Stomach (tissue), 9 donors: Measurements from ENCODE around the gene KIRREL1. TPM values are rescaled to one million over a fixed set of nuclear protein-coding genes. Genes with fewer than 3 reads are reported as not detected.
A peak's percentile ranks its signal among the peaks of the same experiment; 100 is the strongest.

Source experiments
- DNase-seq, 2 donors: peaks; one replicate each; pipeline versions ENCODE4 v3.0.0 to v3.0.0-alpha.2; 2013 to 2019
- H3K27ac ChIP-seq, 5 donors: fragments of 200-600 bp in 4 of 5; sonication (generic) in 4 of 5; one replicate each; pipeline ENCODE4 v1.5.1; 2013 to 2019; ENCODE audit warnings: mild to moderate bottlenecking in 1 of 5, moderate library complexity in 1 of 5
- H3K27me3 ChIP-seq, 3 donors: fragments of 200-600 bp; sonication (generic); one replicate each; pipeline ENCODE4 v1.5.1; 2017 to 2019; ENCODE audit warnings: mixed run types in 1 of 3
- H3K36me3 ChIP-seq, 4 donors: fragments of 200-600 bp; sonication (generic); 1 replicate in 3 of 4; 2 replicates in 1 of 4; pipeline ENCODE4 v1.5.1; 2016 to 2019
- H3K4me1 ChIP-seq, 4 donors: fragments of 200-600 bp; sonication (generic); one replicate each; pipeline ENCODE4 v1.5.1; 2016 to 2019
- H3K4me3 ChIP-seq, 4 donors: fragments of 200-600 bp; sonication (generic) in 3 of 4; one replicate each; pipeline ENCODE4 v1.5.1; 2016 to 2019; ENCODE audit warnings: mild to moderate bottlenecking in 1 of 4
- H3K9me3 ChIP-seq, 4 donors: fragments of 200-600 bp; sonication (generic); one replicate each; pipeline ENCODE4 v1.5.1; 2016 to 2019
- EP300 ChIP-seq: sonication (generic); formaldehyde crosslinking; IDR thresholded peaks from one replicate; pipeline ENCODE4 v1.6.1; 2017; ENCODE audit warnings: antibody characterized with exemption
- POLR2A ChIP-seq, 4 donors: fragments of 450-650 bp; IDR thresholded peaks; one replicate each; pipeline ENCODE4 v1.6.1; 2016; ENCODE audit warnings: antibody characterized with exemption in 4 of 4, control low read depth in 2 of 4, mild to moderate bottlenecking in 1 of 4, moderate library complexity in 1 of 4
- POLR2AphosphoS5 ChIP-seq, 3 donors: sonication (generic); formaldehyde crosslinking; IDR thresholded peaks; one replicate each; pipeline ENCODE4 v1.6.1; 2016; ENCODE audit warnings: antibody characterized with exemption in 3 of 3
- WGBS, 5 donors: extraction: QIAGEN DNeasy Blood & Tissue Kit in 3 of 5; methylation state at CpG; one replicate each; pipeline versions ENCODE4 v1.1.5 to v1.1.7; 2013 to 2018; 5-methylcytosine and 5-hydroxymethylcytosine counted together
- intact Hi-C: fragments of 100-400 bp; cut with DNase I; formaldehyde crosslinking; loops from one replicate; pipeline ENCODE4 v1.15.1; 2023; ENCODE audit warnings: low total_unique reads
- polyA plus RNA-seq, 3 donors: library from polyadenylated mRNA; stranded (reverse); fragments of 200-250 nt; gene quantifications; one replicate each; pipeline ENCODE4 v1.2.3, GENCODE V29; 2013
- total RNA-seq, 5 donors: library from RNA; depleted of rRNA; stranded (reverse); fragments of >200 nt; gene quantifications; one replicate each; pipeline versions ENCODE4 v1.1.0 to v1.2.3, GENCODE V29; 2014 to 2016
- TF ChIP-seq, protein P1 (sequence below), 7 experiments: fragments of 450-650 bp in 4 of 7; fragments of 200-600 bp in 3 of 7; sonication (generic) in 3 of 7; IDR thresholded peaks; one replicate each; pipeline ENCODE4 v1.5.1; 2016 to 2019; ENCODE audit warnings: antibody characterized with exemption in 7 of 7, control low read depth in 2 of 7, mild to moderate bottlenecking in 1 of 7
- donor health status: healthy with polysubstance abuse.
- donor health status: Bipolar disorder and iron deficiency.
- donor health status: healthy.

Gene KIRREL1
- total and polyA plus RNA-seq, 8 donors, result 2.8 to 27.9 (median 4.2) TPM

DNA sequence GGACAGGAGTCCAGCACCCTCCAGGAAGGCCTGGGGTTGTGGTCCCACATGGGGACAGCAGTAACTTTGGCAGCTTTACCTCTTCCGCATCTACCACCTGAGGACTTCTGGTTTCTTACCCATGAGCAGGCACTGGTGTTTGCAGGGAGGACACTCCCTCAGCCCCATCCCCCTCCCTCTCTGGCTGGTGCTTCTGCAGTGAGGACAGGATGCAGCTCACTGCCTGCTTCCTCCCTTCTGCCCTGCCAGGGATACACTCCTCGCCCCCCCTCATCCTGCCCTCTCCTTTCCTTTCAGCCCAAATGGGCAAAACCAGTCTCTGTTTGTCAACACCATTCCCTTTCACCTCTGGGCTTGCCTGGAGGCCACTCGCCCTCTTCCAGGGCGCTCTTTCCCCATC, 62.4 kb downstream of the KIRREL1 start:
- H3K36me3 ChIP-seq, result peaks cover 0 to 3% (median 0%) of the 10 kb centered on the region in 4 donors
- H3K4me1 ChIP-seq, result peaks cover 0 to 15% (median 12%) of the 10 kb centered on the region in 4 donors
- TF ChIP-seq POLR2A (IDR thresholded peaks at IDR 0.05), result no peak
- no peak for TF ChIP-seq POLR2AphosphoS5 (IDR thresholded peaks at IDR 0.05)
- TF ChIP-seq, protein P1, sequence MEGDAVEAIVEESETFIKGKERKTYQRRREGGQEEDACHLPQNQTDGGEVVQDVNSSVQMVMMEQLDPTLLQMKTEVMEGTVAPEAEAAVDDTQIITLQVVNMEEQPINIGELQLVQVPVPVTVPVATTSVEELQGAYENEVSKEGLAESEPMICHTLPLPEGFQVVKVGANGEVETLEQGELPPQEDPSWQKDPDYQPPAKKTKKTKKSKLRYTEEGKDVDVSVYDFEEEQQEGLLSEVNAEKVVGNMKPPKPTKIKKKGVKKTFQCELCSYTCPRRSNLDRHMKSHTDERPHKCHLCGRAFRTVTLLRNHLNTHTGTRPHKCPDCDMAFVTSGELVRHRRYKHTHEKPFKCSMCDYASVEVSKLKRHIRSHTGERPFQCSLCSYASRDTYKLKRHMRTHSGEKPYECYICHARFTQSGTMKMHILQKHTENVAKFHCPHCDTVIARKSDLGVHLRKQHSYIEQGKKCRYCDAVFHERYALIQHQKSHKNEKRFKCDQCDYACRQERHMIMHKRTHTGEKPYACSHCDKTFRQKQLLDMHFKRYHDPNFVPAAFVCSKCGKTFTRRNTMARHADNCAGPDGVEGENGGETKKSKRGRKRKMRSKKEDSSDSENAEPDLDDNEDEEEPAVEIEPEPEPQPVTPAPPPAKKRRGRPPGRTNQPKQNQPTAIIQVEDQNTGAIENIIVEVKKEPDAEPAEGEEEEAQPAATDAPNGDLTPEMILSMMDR (IDR thresholded peaks at IDR 0.05), result no peak
- no peak for TF ChIP-seq EP300
- DNase-seq, result peak in 1 of 2 donors; percentile 63
- no peaks in the 10 kb centered on the region for H3K9me3 ChIP-seq
- WGBS, 5 donors, result 56 to 73% (median 65%) methylated on average over 4 of the region's 4 CpGs
- H3K27me3 ChIP-seq, result no peaks in the 10 kb centered on the region
- no peak overlapping the region for H3K4me3 ChIP-seq
- intact Hi-C loops, result no loop called here
- H3K27ac ChIP-seq, result no peak overlapping the region

DNA sequence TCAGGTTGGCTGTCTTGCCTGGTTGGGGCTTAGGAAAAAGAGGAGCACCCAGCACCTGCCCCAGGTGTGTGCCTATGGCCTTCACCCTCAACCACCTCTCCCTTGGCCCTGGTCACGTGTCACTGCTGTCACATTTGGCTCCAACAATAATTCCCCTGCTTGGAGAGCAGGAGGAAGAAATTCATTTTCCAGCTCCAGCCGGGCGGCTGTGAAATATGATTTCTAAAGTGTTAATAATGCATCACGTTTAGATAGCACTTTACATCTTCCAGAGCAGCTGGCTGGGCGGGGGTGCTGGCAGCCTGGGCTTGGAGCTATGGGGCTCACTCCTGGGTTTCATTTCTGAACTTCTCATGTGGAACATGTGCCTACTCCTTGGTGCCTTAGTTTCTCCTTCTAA, 63.1 kb downstream of the KIRREL1 start:
- Histone ChIP-seq H3K4me3 (no peak overlapping the region), H3K36me3 (no peaks in the 10 kb centered on the region), H3K27me3 (no peaks in the 10 kb centered on the region), H3K9me3 (no peaks in the 10 kb centered on the region), H3K27ac (no peak overlapping the region), H3K4me1 (peaks cover 0 to 15% (median 12%) of the 10 kb centered on the region in 4 donors)
- 42 to 64% (median 58%) methylated on average over 5 of the region's 5 CpGs for WGBS, 5 donors
- DNase-seq, result no peak
- intact Hi-C loops, result no loop called here
- TF ChIP-seq POLR2A (IDR thresholded peaks at IDR 0.05) (no peak), EP300 (no peak), POLR2AphosphoS5 (IDR thresholded peaks at IDR 0.05) (no peak)
- TF ChIP-seq, protein P1 (IDR thresholded peaks at IDR 0.05), result no peak

DNA sequence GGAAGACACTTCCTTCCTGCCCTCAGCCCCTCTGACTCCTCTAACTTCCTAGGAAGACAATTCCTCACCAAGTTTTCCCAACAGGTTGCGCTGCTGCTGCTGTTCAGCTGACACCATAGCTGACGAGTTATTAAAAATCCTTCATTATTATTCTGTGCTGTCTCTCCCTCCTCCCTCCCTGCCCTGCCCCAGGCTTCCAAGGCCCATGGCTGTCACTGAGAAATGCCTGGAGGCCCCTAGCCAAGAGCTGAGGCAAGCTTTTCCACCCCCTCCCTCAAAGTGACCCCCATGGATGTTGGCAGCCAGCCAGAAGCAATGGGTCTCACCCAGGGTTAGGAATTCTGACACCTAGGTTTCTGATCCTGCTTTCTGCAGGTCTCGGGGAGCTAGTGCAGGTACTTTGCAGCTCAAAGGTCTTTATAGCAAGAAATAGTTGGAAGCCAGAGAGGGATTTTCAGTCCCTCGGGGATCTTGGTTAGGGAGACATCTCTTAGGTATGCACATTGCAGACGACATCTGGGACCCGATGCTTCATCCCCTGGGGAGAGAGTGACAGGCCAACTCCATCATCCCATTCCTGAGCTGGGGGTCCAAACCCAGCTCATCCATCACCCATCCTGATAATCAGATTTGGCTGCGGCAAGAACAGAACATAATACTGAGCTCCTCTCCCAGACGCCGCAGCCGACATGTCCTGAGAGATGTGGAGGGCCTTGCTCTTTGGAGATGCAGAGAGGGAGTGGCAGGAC, 65.0 kb downstream of the KIRREL1 start:
- TF ChIP-seq EP300 (no peak), POLR2AphosphoS5 (IDR thresholded peaks at IDR 0.05) (no peak), POLR2A (IDR thresholded peaks at IDR 0.05) (no peak)
- TF ChIP-seq, protein P1 (IDR thresholded peaks at IDR 0.05), result no peak
- no peak overlapping the region for H3K27ac ChIP-seq
- H3K27me3 ChIP-seq, result no peaks in the 10 kb centered on the region
- intact Hi-C loops, result no loop called here
- DNase-seq, result no peak
- no peak overlapping the region for H3K4me3 ChIP-seq
- peaks cover 0 to 15% (median 12%) of the 10 kb centered on the region in 4 donors for H3K4me1 ChIP-seq
- H3K36me3 ChIP-seq, result no peaks in the 10 kb centered on the region
- no peaks in the 10 kb centered on the region for H3K9me3 ChIP-seq
- WGBS, 5 donors, result 72 to 83% (median 78%) methylated on average over 9 to 10 of the region's 10 CpGs

DNA sequence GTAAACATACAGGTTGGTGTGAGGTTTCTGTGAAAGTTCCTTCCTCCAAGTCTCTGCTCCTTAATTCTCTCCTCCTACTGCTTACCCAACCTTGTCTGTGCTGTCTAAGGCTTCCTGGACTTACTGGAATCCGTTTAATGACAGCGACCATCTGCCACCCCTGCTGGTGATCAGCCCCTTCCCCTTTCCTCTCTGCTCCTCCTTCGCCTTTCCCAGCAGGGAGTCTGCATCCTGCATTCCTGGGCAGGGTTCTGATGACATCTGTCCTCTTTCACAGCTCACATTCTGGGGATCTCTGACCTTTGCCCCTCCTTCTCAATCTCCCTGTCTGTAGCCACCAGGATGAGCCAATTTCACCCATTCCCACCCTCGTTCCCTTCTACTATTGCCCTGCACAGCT, 66.5 kb downstream of the KIRREL1 start:
- intact Hi-C loops, result no loop called here
- Histone ChIP-seq H3K4me1 (peaks cover 0 to 15% (median 12%) of the 10 kb centered on the region in 4 donors), H3K4me3 (no peak overlapping the region), H3K27me3 (no peaks in the 10 kb centered on the region), H3K27ac (no peak overlapping the region), H3K9me3 (no peaks in the 10 kb centered on the region), H3K36me3 (no peaks in the 10 kb centered on the region)
- peak in 1 of 2 donors; percentile 46 for DNase-seq
- WGBS, 5 donors, result 32 to 40% (median 37%) methylated on average over 4 of the region's 4 CpGs
- no peak for TF ChIP-seq POLR2AphosphoS5 (IDR thresholded peaks at IDR 0.05)
- TF ChIP-seq, protein P1 (IDR thresholded peaks at IDR 0.05), result no peak
- no peak for TF ChIP-seq EP300
- no peak for TF ChIP-seq POLR2A (IDR thresholded peaks at IDR 0.05)
